ENCODE results near the gene RPAP3.

RPAP3 gene

GRCh38 chr12:47709671-47710070 is 3.8 kb upstream of the RPAP3 start:
- DNase-seq (ENCODE audit: low read depth in 2 of 2), result no peak
- no peak overlapping the region for H3K4me3 ChIP-seq (replicated peaks in 1 of 2; ENCODE audit: low read depth in 2 of 2, low read length in 2 of 2)
- TF ChIP-seq CTCF (IDR thresholded peaks at IDR 0.05; ENCODE audit: low read depth, low read length), result no peak

GRCh38 chr12:47709237-47709636 is 3.4 kb upstream of the RPAP3 start:
- no peak for DNase-seq (ENCODE audit: low read depth in 2 of 2)
- TF ChIP-seq CTCF (IDR thresholded peaks at IDR 0.05; ENCODE audit: low read depth, low read length), result no peak
- H3K4me3 ChIP-seq (replicated peaks in 1 of 2; ENCODE audit: low read depth in 2 of 2, low read length in 2 of 2), result no peak overlapping the region

DNA sequence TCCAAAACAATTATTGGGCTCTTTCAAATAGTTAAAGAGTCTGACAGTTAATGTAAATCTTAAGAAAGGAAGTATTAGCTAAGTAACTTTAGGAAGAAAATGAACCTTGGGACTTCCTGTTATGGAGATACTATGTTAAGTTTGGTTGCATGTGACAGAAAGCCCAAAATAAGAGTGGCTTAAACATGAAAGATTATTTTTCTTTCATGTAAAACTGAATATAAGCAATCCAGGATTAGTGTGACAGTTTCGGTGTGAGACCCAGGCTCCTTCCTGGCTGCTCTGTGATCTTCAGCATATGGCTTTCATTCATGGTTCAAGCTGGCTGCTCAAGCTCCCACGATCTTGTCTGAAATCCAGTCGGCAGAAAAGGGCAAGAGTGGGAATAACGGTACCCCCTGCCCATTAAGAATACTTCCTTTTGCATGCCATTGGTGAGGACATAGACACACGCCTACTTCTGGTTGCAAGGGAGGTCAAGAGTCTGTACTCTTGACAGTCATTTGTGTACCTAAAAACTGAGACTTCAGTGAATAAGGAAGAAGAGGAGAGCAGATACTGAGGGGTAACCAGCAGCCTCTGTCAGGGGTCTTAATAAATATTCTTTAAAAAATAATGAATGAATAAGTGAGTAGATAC is 2.2 kb upstream of the RPAP3 start:
- DNase-seq (ENCODE audit: low read depth in 2 of 2), result no peak
- no peak overlapping the region for H3K4me3 ChIP-seq (replicated peaks in 1 of 2; ENCODE audit: low read depth in 2 of 2, low read length in 2 of 2)
- no peak for TF ChIP-seq CTCF (IDR thresholded peaks at IDR 0.05; ENCODE audit: low read depth, low read length)

DNA sequence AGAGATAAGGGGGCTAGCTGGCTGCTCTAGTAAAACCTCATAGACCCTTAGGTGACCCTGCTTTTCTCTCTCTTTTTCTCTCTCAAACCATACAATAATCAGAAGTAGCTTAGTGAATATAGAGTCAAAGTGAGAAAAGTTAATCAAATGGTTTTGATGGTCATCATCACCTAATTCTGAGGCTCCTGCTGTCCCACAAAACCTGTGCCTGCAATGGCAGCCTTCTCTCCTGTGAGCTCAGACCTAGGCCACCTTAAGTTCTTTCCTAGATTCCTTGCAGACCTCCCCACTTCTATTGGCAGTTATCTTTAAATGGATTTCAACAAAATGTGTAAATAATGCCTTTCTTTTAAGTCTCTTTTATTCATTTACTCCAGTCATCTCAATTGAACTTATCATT is 1.5 kb upstream of the RPAP3 start:
- no peak overlapping the region for H3K4me3 ChIP-seq (replicated peaks in 1 of 2; ENCODE audit: low read depth in 2 of 2, low read length in 2 of 2)
- DNase-seq (ENCODE audit: low read depth in 2 of 2), result no peak
- TF ChIP-seq CTCF (IDR thresholded peaks at IDR 0.05; ENCODE audit: low read depth, low read length), result no peak

GRCh38 chr12:47705229-47705565 is 633 bp downstream of the RPAP3 start:
- H3K4me3 ChIP-seq (replicated peaks in 1 of 2; ENCODE audit: low read depth in 2 of 2, low read length in 2 of 2), result peak overlapping the region; percentile 86 to 87
- DNase-seq (ENCODE audit: low read depth in 2 of 2), result peak in 1 of 2 donors; percentile 14
- TF ChIP-seq CTCF (IDR thresholded peaks at IDR 0.05; ENCODE audit: low read depth, low read length), result no peak

DNA sequence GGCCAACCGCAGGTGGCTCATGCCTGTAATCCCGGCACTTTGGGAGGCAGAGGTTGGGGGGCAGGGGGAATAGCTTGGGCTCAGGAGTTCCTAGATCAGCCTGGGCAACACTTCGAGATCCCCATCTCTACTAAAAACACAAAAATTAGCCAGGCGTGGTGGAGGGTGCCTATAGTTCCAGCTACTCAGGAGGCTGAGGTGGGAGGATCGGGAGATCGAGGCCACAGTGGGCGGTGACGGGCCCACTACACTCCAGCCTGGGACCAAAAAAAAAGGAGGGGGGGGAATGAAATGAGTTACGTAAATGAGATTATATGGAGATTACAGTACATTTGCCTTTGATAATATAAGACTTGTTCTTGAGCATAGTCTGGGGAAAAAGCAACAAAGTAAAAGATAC is 1.1 kb downstream of the RPAP3 start:
- DNase-seq (ENCODE audit: low read depth in 2 of 2), result no peak
- H3K4me3 ChIP-seq (replicated peaks in 1 of 2; ENCODE audit: low read depth in 2 of 2, low read length in 2 of 2), result peak overlapping the region; percentile 86 to 87

More for the DNA sequence above, 1.1 kb downstream of the RPAP3 start:
- no peak for TF ChIP-seq CTCF (IDR thresholded peaks at IDR 0.05; ENCODE audit: low read depth, low read length)
